Type B pancreatic cell (in vitro differentiated cells): ENCODE data around the gene SHB. TPM values are rescaled to one million over a fixed set of nuclear protein-coding genes. Genes with fewer than 3 reads are reported as not detected.
A peak's percentile ranks its signal among the peaks of the same experiment; 100 is the strongest.

ENCODE experiments used
- DNase-seq: peaks from one replicate; pipeline ENCODE4 v3.0.0; 2021; ENCODE audit warnings: mixed read lengths; ENCODE audit not compliant: unreplicated experiment; ENCODE audit errors: extremely low spot score
- H3K27ac Mint-ChIP-seq: 2 replicates; pipeline ENCODE4 v1.8.0; 2021; ENCODE audit warnings: mild to moderate bottlenecking, mixed read lengths
- H3K27me3 Mint-ChIP-seq: 2 replicates; pipeline ENCODE4 v1.8.0; 2021; ENCODE audit warnings: mixed read lengths
- H3K36me3 Mint-ChIP-seq: 2 replicates; pipeline ENCODE4 v1.8.0; 2021; ENCODE audit warnings: mixed read lengths
- H3K4me1 Mint-ChIP-seq: one replicate; pipeline ENCODE4 v1.8.0; 2021; ENCODE audit warnings: mixed read lengths; ENCODE audit not compliant: unreplicated experiment
- H3K4me3 Mint-ChIP-seq: 2 replicates; pipeline ENCODE4 v1.8.0; 2021; ENCODE audit warnings: mild to moderate bottlenecking, mixed read lengths
- H3K9me3 Mint-ChIP-seq: 2 replicates; pipeline ENCODE4 v1.8.0; 2021; ENCODE audit warnings: mixed read lengths
- total RNA-seq: library from RNA; stranded (reverse); gene quantifications from 2 replicates; pipeline ENCODE4 v1.2.1, GENCODE V29; 2021; ENCODE audit warnings: low replicate concordance
- TF ChIP-seq, protein P1 (sequence below): fragments of 200-600 bp; sonication (generic); conservative IDR thresholded peaks from 2 replicates; pipeline ENCODE4 v1.5.0; 2021; ENCODE audit warnings: antibody characterized with exemption, mild to moderate bottlenecking

The SHB gene
- total RNA-seq, 1 donor from 2014 or later = 14.4 TPM

DNA sequence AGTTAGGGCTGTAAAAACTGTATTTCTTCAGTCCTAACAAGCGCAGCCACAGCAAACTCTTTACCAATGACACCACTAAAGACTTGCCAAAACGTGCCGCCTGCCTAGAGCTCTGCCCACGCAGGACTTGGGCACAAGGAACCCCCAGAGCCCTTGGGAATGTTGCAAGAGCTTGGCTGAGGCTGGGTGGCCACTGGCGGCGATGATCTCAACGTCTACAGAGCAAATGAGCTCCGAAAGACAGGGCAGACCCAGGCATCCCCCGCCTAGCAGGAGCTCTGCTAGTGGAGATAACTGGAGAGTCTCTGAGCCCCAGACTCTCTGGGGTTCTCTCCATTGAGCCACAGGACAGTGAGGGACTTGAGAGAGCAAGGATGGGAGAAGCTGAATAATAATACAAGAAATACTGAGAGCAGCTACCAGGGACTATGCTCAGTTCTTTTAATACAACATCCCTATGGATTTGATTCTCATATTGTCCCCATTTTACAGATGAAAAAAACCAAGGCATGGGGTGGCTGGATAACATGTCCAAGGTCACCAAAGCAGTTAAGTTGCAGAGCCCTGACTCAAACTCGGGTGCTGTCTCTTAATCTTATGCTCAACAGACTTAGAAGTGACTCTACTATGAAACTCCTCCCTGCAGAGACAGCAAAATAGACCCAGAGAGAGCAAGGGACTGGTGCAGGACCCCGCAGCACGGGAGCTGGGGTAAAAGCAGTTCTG lies 32.5 kb downstream of the SHB start:
- peaks cover 42% of the 10 kb centered on the region for H3K4me1 Mint-ChIP-seq
- no peak for DNase-seq

DNA sequence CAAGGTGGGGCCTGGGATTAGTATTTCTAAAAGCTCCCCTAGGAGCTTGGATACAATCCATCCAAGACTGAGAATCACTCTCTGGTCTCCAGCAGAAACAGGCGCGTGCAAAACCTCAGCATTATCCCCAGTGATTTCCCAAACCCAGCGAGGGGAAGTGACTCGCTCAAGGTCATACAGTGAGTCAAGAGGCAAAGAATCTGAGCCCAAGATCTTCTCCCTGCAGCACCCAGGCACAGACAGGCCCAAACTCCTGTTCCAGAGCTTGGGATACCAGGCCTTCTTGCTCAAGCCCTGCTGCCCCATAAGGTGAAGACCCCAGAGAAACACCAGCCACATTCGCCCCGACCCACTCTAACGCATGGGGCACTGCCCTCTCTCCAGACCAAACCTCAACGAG lies 33.2 kb downstream of the SHB start:
- no peaks in the 10 kb centered on the region for H3K36me3 Mint-ChIP-seq
- no peak overlapping the region for H3K4me3 Mint-ChIP-seq
- H3K27ac Mint-ChIP-seq = no peak overlapping the region
- H3K4me1 Mint-ChIP-seq = peaks cover 40% of the 10 kb centered on the region
- DNase-seq = no peak
- TF ChIP-seq, protein P1, sequence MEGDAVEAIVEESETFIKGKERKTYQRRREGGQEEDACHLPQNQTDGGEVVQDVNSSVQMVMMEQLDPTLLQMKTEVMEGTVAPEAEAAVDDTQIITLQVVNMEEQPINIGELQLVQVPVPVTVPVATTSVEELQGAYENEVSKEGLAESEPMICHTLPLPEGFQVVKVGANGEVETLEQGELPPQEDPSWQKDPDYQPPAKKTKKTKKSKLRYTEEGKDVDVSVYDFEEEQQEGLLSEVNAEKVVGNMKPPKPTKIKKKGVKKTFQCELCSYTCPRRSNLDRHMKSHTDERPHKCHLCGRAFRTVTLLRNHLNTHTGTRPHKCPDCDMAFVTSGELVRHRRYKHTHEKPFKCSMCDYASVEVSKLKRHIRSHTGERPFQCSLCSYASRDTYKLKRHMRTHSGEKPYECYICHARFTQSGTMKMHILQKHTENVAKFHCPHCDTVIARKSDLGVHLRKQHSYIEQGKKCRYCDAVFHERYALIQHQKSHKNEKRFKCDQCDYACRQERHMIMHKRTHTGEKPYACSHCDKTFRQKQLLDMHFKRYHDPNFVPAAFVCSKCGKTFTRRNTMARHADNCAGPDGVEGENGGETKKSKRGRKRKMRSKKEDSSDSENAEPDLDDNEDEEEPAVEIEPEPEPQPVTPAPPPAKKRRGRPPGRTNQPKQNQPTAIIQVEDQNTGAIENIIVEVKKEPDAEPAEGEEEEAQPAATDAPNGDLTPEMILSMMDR = no peak
- no peaks in the 10 kb centered on the region for H3K9me3 Mint-ChIP-seq
- H3K27me3 Mint-ChIP-seq = no peaks in the 10 kb centered on the region

More for the DNA sequence above, 32.5 kb downstream of the SHB start:
- H3K36me3 Mint-ChIP-seq = no peaks in the 10 kb centered on the region
- H3K9me3 Mint-ChIP-seq = no peaks in the 10 kb centered on the region
- H3K27ac Mint-ChIP-seq = no peak overlapping the region
- TF ChIP-seq, protein P1 = no peak
- no peaks in the 10 kb centered on the region for H3K27me3 Mint-ChIP-seq
- H3K4me3 Mint-ChIP-seq = no peak overlapping the region

DNA sequence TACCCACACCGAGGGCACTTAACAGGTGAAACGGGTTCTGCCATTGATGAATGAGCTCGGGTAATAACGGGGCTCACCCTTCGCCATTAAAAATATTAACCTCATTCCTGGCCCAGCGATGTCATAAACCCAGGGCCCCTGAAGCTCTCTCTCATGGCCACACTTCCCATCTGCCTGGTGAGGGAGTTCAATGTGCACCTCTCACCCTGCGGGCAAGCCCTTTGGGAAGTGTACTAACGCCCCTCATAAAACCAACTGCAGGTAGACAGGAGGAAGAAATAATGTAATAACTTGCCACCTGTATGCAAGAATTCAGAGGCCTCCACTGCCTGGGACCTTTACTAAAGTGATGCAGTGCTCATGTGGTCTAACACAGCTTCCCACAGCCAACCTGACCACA lies 35.1 kb downstream of the SHB start:
- peak overlapping the region; percentile 34 for H3K27ac Mint-ChIP-seq
- no peak for DNase-seq
- H3K9me3 Mint-ChIP-seq = no peaks in the 10 kb centered on the region
- H3K36me3 Mint-ChIP-seq = no peaks in the 10 kb centered on the region
- peaks cover 31% of the 10 kb centered on the region for H3K4me1 Mint-ChIP-seq
- TF ChIP-seq, protein P1 = no peak
- H3K4me3 Mint-ChIP-seq = no peak overlapping the region
- H3K27me3 Mint-ChIP-seq = no peaks in the 10 kb centered on the region

DNA sequence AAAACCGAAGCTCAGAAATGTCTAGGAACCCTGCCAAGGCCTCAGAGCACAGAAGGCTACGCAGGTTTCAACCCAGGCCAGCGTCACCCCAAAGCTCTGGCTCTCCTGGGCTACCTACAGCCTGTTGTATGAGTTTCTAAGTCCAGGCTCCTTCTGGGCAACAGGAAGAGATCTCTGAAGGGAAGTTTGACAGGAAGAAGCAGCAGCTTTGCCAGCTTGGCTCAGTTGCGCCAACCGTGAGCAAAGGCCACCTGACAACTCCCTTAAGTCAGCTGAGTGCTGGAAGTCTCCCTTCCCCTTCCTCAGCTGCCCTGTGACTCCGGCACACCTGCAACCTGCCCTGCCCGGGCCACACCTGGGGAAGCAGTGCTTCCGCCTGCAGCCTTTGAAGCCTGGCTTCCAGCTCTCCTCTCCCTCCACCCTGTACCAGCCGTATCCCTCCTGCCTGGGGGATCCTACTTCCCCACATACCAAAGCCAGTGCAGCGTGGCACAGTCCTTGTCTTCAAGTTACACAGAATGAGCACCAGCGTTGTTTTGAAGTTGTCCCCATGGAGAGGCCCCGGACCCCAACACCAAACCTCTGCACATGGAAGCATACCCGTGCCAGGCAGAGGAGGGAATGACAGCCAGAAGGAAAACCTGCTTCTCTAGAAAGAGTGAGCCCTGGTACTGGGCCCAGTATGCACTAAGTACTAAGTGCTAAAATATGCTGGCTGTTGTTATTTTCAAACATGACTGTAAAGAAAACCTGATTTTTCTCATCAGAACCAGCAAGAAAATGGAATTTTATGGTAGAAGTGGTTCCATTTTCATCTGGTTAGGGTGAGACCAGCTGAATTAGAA lies 36.5 kb downstream of the SHB start:
- Mint-ChIP-seq H3K4me1 (peaks cover 29% of the 10 kb centered on the region), H3K9me3 (no peaks in the 10 kb centered on the region), H3K4me3 (peak overlapping the region; percentile 9), H3K27ac (peak overlapping the region; percentile 67), H3K36me3 (no peaks in the 10 kb centered on the region), H3K27me3 (no peaks in the 10 kb centered on the region)
- DNase-seq = no peak
- TF ChIP-seq, protein P1 = no peak

DNA sequence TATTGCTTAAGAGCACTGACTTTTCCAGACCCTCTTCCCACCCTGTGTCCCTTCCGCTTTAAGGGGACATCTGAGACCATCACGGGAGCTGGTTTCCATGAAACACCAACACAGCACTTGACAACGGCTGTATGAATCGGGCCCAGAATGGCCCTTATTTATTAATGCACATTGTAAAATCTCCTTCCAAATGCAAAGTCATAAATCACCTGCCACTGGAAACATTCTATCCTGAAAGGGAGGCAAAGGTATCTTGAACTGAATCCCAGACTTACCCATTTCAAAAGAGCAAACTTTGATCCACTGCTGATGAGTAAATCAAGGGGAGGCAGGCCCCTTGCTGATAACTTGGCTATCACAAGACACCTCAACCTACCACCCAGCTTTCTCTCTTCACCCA lies 37.4 kb downstream of the SHB start:
- no peaks in the 10 kb centered on the region for H3K9me3 Mint-ChIP-seq
- H3K27me3 Mint-ChIP-seq = no peaks in the 10 kb centered on the region
- TF ChIP-seq, protein P1 = no peak
- H3K36me3 Mint-ChIP-seq = no peaks in the 10 kb centered on the region
- DNase-seq = no peak
- no peak overlapping the region for H3K4me3 Mint-ChIP-seq
- peak overlapping the region; percentile 67 for H3K27ac Mint-ChIP-seq
- H3K4me1 Mint-ChIP-seq = peaks cover 36% of the 10 kb centered on the region
